T-helper 1 cell treated with Interleukin-12 subunit alpha and Interleukin-12 subunit beta and Interleukin-4 antibody, amounts not matched to agents 30 μg/mL and 1 μg/mL, for 36 hours (primary cell): ENCODE data around the gene SMYD4.
"Not testable (repeated sequence)": the region's sequence is repeated elsewhere in the genome, so short reads cannot be mapped to it uniquely, and the experiment has no call there.

ENCODE experiments used
- H3K27ac Mint-ChIP-seq: one replicate; pipeline ENCODE4 v1.8.0; 2021; ENCODE audit warnings: mild to moderate bottlenecking, mixed read lengths
- H3K27me3 Mint-ChIP-seq: one replicate; pipeline ENCODE4 v1.8.0; 2021; ENCODE audit warnings: low read depth, mixed read lengths
- H3K36me3 Mint-ChIP-seq: one replicate; pipeline ENCODE4 v1.8.0; 2021; ENCODE audit warnings: low read depth, mixed read lengths
- H3K4me1 Mint-ChIP-seq: one replicate; pipeline ENCODE4 v1.8.0; 2021; ENCODE audit warnings: low read depth, mixed read lengths
- H3K4me3 Mint-ChIP-seq: one replicate; pipeline ENCODE4 v1.8.0; 2021; ENCODE audit warnings: mild to moderate bottlenecking, moderate library complexity, mixed read lengths
- H3K9me3 Mint-ChIP-seq: one replicate; pipeline ENCODE4 v1.8.0; 2021; ENCODE audit warnings: mixed read lengths

Gene SMYD4

DNA sequence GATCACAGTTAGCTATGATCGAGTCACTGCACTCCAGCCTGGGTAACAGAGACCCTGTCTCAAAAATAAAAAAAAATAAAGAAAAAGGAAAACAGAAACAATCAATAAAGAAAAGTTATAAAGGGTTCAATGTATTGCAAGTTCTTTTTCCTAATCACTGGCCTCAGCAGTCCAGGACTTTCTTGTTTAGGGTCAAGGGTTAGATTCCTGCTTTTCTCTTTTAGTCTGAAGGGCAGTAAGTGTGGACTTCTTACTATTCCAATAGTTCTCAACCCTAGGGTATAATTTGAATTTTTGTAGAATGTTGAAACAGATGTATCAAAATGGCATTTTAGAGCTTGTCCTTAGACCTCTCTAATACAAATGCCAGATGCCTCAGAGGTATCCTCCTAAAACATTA lies 27.3 kb downstream of the SMYD4 start:
- Mint-ChIP-seq H3K4me1 (no peaks in the 10 kb centered on the region), H3K9me3 (no peaks in the 10 kb centered on the region), H3K36me3 (peaks cover 16% of the 10 kb centered on the region), H3K27me3 (no peaks in the 10 kb centered on the region), H3K4me3 (no peak overlapping the region), H3K27ac (no peak overlapping the region)

- Mint-ChIP-seq H3K27ac (no peak overlapping the region), H3K36me3 (peaks cover 21% of the 10 kb centered on the region), H3K9me3 (no peaks in the 10 kb centered on the region)
These were observed 29.0 kb downstream of the SMYD4 start for GRCh38 chr17:1800712-1801111.

DNA sequence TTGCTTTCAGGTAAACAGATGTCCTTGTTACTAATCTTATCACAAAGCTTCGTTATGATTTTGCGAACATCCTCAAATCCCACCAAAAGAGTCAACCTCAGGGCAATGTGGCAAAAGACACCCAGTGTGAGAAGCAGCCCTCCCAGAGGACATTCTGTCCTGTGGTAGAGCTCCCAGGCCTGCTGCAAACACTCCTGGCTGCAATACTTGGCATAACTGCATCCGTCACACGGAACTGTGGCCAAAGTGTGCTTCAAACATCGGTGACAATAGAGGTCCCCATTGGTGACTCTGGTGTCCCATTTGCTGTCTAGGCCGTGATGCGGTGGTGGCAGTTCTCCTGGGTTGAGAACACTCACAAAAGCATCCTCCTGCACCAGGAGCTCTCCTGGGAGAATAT lies 29.5 kb downstream of the SMYD4 start:
- Mint-ChIP-seq H3K4me3 (no peak overlapping the region), H3K36me3 (peaks cover 21% of the 10 kb centered on the region), H3K9me3 (no peaks in the 10 kb centered on the region), H3K27me3 (no peaks in the 10 kb centered on the region), H3K27ac (no peak overlapping the region), H3K4me1 (peaks cover 4% of the 10 kb centered on the region)

More at GRCh38 chr17:1800712-1801111, 29.0 kb downstream of the SMYD4 start:
- Mint-ChIP-seq H3K4me1 (peaks cover 4% of the 10 kb centered on the region), H3K4me3 (no peak overlapping the region), H3K27me3 (no peaks in the 10 kb centered on the region)

DNA sequence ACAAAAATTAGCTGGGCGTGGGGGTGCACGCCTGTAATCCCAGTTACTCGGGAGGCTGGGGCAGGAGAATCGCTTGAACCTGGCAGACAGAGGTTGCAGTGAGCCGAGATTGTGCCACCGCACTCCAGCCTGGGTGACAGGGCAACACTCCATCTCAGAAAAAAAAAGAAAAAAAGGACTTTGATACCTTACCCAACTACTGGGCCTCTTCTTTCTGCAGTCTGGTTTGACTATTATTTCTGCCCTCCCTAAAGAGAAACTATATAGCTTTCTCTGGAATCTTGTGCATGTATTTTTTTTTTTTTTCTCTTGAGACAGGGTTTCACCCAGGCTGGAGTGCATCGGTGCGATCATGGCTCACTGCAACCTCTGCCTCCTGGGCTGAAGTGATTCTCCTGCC lies 31.9 kb downstream of the SMYD4 start:
- H3K4me3 Mint-ChIP-seq, H3K27me3 Mint-ChIP-seq, H3K27ac Mint-ChIP-seq: not testable (repeated sequence)

GRCh38 chr17:1797323-1797722 lies 32.4 kb downstream of the SMYD4 start:
- Mint-ChIP-seq H3K9me3 (no peaks in the 10 kb centered on the region), H3K27ac (no peak overlapping the region), H3K27me3 (no peaks in the 10 kb centered on the region), H3K36me3 (peaks cover 16% of the 10 kb centered on the region), H3K4me3 (no peak overlapping the region), H3K4me1 (peaks cover 7% of the 10 kb centered on the region)

More for the DNA sequence above, 31.9 kb downstream of the SMYD4 start:
- H3K4me1 Mint-ChIP-seq, H3K9me3 Mint-ChIP-seq: not testable (repeated sequence)
- peaks cover 16% of the 10 kb centered on the region for H3K36me3 Mint-ChIP-seq

DNA sequence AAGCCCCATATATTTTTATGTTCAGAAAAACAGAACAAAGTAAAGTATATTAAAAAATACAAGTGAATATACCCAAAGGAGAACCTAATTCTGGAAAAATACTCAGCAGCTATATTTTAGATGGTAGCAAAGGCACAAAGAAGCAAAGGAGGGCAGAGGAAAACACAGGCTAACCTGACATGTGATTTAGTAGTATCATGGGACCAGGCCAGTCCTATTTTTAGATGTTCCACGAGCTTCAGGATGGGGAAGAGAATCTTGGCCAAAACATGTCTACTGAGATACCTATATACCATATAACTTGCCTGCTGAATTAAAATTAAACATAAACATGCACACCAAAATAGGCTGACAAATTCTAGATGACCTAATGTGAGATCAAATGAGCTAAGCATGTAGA lies 32.9 kb downstream of the SMYD4 start:
- Mint-ChIP-seq H3K27me3 (no peaks in the 10 kb centered on the region), H3K4me3 (no peak overlapping the region), H3K9me3 (no peaks in the 10 kb centered on the region), H3K4me1 (peaks cover 7% of the 10 kb centered on the region), H3K36me3 (peaks cover 16% of the 10 kb centered on the region), H3K27ac (peak overlapping the region; percentile 8)

DNA sequence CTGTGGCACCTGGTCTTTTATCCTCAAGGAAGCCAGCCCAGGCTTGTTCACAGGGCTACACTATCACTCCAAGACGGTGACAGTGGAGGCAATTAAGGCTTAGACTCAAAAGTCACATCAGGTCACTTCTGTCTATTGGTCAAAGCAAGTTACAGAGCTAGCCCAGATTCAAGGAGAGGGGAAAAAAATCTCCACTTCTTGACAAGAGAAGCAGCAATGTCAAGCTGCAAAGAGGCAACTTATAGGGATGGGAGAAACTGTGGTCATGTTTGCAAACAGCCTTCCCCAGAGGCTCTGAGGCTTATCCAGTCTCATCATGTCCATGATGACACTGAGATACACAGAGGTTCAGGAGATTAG lies 36.3 kb downstream of the SMYD4 start:
- Mint-ChIP-seq H3K4me3 (no peak overlapping the region), H3K4me1 (peaks cover 7% of the 10 kb centered on the region), H3K27me3 (no peaks in the 10 kb centered on the region), H3K36me3 (peaks cover 12% of the 10 kb centered on the region), H3K9me3 (no peaks in the 10 kb centered on the region), H3K27ac (no peak overlapping the region)

DNA sequence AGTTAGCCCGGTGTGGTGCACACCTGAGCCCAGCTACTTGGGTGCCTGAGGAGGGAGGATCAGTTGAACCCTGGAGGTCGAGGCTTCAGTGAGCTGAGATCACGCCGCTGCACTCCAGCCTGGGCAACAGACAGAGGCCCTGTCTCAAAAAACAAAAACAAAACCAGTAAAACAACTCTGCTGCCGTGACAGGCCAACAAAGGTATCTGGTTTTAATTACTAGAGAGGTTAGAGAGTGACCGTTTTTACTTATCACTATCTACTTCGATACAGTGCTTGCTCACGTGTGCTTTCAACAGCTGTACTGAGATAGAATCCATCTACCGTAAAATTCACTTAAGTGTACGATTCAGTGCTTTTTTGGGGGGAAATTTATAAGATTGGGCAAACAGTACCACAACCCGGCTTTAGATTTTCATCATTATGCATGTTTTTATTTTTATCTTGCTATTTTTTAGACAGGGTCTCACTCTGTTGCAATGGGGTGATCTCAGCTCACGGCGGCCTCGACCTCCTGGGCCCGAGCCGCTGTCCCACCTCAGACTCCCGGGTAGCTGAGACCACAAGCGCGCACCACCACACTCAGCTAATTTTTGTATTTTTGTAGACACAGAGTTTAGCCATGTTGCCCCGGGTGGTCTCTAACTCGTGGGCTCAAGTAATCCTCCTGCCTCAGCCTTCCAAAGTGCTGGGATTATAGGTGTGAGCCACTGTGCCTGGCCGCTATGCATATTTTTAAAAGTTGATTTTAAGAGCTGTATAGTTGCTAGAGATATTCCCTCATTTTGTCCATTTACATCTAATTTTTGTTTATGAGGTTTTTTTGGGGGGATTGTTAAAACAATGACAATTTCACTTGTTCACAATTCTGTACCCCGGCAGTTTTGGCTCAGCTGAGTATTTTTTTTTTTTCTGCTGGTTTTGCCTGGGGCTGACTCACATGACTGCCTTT lies 36.9 kb downstream of the SMYD4 start:
- H3K4me1 Mint-ChIP-seq: peaks cover 7% of the 10 kb centered on the region

GRCh38 chr17:1789936-1790335 lies 39.8 kb downstream of the SMYD4 start:
- Mint-ChIP-seq H3K27me3 (no peaks in the 10 kb centered on the region), H3K9me3 (no peaks in the 10 kb centered on the region), H3K4me3 (no peak overlapping the region), H3K27ac (no peak overlapping the region), H3K36me3 (peaks cover 10% of the 10 kb centered on the region), H3K4me1 (peaks cover 2% of the 10 kb centered on the region)

More for the DNA sequence above, 36.9 kb downstream of the SMYD4 start:
- H3K4me3 Mint-ChIP-seq: no peak overlapping the region
- H3K27ac Mint-ChIP-seq: no peak overlapping the region
- no peaks in the 10 kb centered on the region for H3K9me3 Mint-ChIP-seq
- peaks cover 12% of the 10 kb centered on the region for H3K36me3 Mint-ChIP-seq
- H3K27me3 Mint-ChIP-seq: no peaks in the 10 kb centered on the region

GRCh38 chr17:1787301-1787902 lies 42.3 kb downstream of the SMYD4 start:
- H3K36me3 Mint-ChIP-seq: peaks cover 28% of the 10 kb centered on the region

DNA sequence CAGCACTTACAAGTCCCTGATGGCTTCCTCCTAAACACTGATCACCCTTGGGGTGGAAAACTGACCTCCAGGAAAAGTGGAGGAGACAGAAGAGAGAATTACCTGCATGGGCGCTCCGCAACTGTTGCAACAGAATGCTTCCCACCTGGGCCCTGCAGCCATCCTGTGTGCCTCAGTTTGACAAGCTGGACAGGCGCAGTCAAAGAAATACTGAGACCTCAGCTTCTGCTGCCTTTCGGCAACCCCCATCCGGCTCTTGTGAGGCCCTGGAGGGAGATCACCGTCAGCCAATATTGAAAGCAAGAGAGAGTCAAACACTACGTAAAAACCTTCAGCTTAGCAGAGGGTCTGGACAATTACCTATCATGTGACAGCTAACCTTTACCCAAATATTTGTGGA lies 43.0 kb downstream of the SMYD4 start:
- no peaks in the 10 kb centered on the region for H3K27me3 Mint-ChIP-seq
- H3K4me1 Mint-ChIP-seq: peaks cover 11% of the 10 kb centered on the region
- H3K27ac Mint-ChIP-seq: no peak overlapping the region
- H3K36me3 Mint-ChIP-seq: peaks cover 33% of the 10 kb centered on the region
- no peak overlapping the region for H3K4me3 Mint-ChIP-seq
- no peaks in the 10 kb centered on the region for H3K9me3 Mint-ChIP-seq

More at GRCh38 chr17:1787301-1787902, 42.3 kb downstream of the SMYD4 start:
- no peak overlapping the region for H3K27ac Mint-ChIP-seq
- no peak overlapping the region for H3K4me3 Mint-ChIP-seq
- no peaks in the 10 kb centered on the region for H3K9me3 Mint-ChIP-seq
- peaks cover 11% of the 10 kb centered on the region for H3K4me1 Mint-ChIP-seq
- H3K27me3 Mint-ChIP-seq: no peaks in the 10 kb centered on the region

DNA sequence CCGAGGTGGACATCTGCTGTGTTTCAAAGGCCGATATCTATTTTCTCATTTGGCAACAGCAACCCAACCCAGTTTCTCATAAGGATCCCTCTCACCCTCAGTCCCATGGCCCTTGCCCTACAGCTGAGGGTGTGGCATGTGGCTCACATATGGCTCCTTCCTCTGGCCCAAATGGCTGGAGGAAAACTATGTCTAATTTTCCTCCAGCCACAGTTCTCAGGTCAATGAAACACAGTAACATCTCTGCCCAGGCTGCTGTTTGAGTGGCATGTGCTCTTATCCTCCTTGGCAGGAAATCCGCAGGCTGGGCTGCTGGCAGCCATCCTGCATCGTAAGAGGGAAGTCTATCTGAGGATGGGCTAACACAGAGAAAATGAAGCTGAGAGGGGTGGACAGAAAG lies 43.8 kb downstream of the SMYD4 start:
- H3K4me3 Mint-ChIP-seq: no peak overlapping the region
- no peaks in the 10 kb centered on the region for H3K9me3 Mint-ChIP-seq
- H3K4me1 Mint-ChIP-seq: peaks cover 11% of the 10 kb centered on the region
- H3K27ac Mint-ChIP-seq: no peak overlapping the region
- H3K27me3 Mint-ChIP-seq: no peaks in the 10 kb centered on the region
- peaks cover 34% of the 10 kb centered on the region for H3K36me3 Mint-ChIP-seq

DNA sequence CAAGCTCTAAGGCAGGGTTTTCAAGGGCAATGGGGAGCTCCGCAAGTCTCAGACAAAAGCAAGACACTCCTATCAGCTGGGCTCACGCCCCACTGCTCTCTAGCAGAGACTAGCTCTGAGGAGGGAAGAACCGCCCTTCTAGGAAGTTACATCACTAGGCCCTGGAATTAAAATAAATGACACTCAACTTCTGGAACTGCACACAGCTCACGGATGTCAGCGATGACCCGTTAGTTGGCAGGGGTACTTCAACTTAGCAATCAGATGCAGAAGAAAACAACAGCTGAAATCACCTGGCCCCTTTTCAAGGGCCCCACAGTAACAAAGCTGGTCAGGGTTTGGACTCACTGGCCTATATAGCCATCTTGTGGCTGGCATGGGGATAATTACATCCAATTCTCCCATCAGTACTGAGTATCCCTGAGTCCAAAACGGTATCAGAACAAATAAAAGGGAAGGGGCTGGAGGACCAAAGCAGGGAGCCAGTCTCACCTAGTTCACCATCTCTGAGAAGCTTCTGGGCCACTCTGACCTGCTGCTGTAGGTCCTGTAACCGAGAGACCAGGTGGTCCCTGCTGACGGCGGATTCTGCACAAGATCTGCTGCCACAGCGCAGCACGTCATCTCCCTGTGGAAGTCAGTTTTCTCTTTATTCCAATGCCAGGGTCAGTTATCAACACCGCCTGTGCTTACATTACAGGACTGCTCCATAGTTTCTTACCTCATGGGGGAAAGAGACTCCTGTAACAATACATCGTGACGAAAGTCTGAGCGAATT lies 45.7 kb downstream of the SMYD4 start:
- Mint-ChIP-seq H3K4me1 (peaks cover 11% of the 10 kb centered on the region), H3K36me3 (peaks cover 38% of the 10 kb centered on the region), H3K27ac (peak overlapping the region; percentile 63), H3K9me3 (no peaks in the 10 kb centered on the region), H3K4me3 (no peak overlapping the region), H3K27me3 (no peaks in the 10 kb centered on the region)

DNA sequence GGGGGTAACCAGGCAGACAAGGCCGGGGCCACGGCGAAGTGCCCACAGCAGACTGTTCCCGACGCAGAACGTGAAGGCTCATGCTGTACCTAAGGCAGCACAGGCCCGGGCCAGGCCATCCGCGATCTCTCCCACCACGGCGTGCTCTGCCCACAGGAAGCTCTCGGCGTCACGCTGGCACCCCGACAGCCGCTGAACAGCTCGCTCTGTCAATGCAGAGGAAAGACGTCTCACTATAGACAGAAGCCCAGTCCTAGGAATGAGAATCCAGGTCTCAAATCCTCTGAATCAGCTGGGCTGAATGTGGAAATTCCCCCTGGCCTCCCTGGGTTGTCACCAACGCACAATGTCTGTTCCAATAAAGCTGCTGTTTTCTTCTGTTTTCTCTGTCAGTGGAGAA lies 46.4 kb downstream of the SMYD4 start:
- H3K9me3 Mint-ChIP-seq: no peaks in the 10 kb centered on the region
- peaks cover 36% of the 10 kb centered on the region for H3K36me3 Mint-ChIP-seq

More for the DNA sequence above, 46.4 kb downstream of the SMYD4 start:
- peak overlapping the region; percentile 63 for H3K27ac Mint-ChIP-seq
- no peaks in the 10 kb centered on the region for H3K27me3 Mint-ChIP-seq
- H3K4me1 Mint-ChIP-seq: peaks cover 11% of the 10 kb centered on the region
- H3K4me3 Mint-ChIP-seq: no peak overlapping the region
